ENCODE data around the gene ZNF827.

DNA sequence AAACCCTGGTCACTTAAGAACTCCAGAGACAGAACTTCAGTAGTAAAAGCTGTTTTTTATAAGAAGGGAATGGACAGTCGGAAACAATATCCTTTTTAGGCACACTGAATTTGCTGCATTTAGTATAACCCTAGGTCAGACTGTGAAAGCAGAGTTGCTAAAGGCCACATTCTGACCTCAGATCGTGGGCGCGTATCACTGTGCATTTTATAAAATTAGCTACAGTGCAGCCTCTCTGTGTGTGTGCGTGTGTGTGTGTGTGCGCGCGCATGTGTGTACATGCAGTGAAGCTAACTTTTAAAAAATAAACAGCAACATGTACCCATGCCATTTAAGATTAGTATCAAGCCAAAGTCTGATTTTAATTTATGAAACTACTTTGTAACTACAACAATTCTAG, 8.0 kb downstream of the ZNF827 start:
- TF ChIP-seq, protein P1, sequence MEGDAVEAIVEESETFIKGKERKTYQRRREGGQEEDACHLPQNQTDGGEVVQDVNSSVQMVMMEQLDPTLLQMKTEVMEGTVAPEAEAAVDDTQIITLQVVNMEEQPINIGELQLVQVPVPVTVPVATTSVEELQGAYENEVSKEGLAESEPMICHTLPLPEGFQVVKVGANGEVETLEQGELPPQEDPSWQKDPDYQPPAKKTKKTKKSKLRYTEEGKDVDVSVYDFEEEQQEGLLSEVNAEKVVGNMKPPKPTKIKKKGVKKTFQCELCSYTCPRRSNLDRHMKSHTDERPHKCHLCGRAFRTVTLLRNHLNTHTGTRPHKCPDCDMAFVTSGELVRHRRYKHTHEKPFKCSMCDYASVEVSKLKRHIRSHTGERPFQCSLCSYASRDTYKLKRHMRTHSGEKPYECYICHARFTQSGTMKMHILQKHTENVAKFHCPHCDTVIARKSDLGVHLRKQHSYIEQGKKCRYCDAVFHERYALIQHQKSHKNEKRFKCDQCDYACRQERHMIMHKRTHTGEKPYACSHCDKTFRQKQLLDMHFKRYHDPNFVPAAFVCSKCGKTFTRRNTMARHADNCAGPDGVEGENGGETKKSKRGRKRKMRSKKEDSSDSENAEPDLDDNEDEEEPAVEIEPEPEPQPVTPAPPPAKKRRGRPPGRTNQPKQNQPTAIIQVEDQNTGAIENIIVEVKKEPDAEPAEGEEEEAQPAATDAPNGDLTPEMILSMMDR (IDR thresholded peaks at IDR 0.05 in 8 of 11, conservative IDR thresholded peaks at IDR 0.05 in 3 of 11), result no peak
- TF ChIP-seq POLR2A (IDR thresholded peaks at IDR 0.05), result no peak

Measured in spleen (tissue), 7 donors.